HepG2 (cell line): ENCODE measurements around the gene CMTM4. TPM values are rescaled to one million over a fixed set of nuclear protein-coding genes. Genes with fewer than 3 reads are reported as not detected.
A peak's percentile ranks its signal among the peaks of the same experiment; 100 is the strongest.

Experiments used
- ASH2L ChIP-seq: fragments of 300-600, 200-600 bp; sonication (generic); IDR thresholded peaks from 2 replicates; pipeline ENCODE4 v1.7.0; 2017; ENCODE audit warnings: low read depth, mild to moderate bottlenecking, moderate library complexity, mixed read lengths, low read length; ENCODE audit not compliant: insufficient read length
- ATM ChIP-seq: fragments of 450-650 bp; IDR thresholded peaks from 2 replicates; pipeline ENCODE4 v1.7.1; 2017; ENCODE audit warnings: mild to moderate bottlenecking, borderline replicate concordance
- BCL6 ChIP-seq: IDR thresholded peaks from 2 replicates; pipeline ENCODE4 v1.6.1; 2016; ENCODE audit warnings: missing genetic modification reagents, missing compliant biosample characterization
- CBX1 ChIP-seq: IDR thresholded peaks from one replicate; pipeline ENCODE4 v1.6.1; 2016; ENCODE audit warnings: antibody characterized with exemption, low read depth
- CHCHD3 ChIP-seq: sonication (generic); formaldehyde crosslinking; IDR thresholded peaks from 2 replicates; pipeline ENCODE4 v1.8.0; 2022; ENCODE audit warnings: mild to moderate bottlenecking, missing genetic modification reagents, moderate library complexity
- HIVEP1 ChIP-seq: sonication (generic); formaldehyde crosslinking; IDR thresholded peaks from 2 replicates; pipeline ENCODE4 v1.4.0; 2020; ENCODE audit warnings: mild to moderate bottlenecking, missing genetic modification reagents
- PRMT3 ChIP-seq: sonication (generic); formaldehyde crosslinking; IDR thresholded peaks from 2 replicates; pipeline ENCODE4 v1.8.1; 2022; ENCODE audit warnings: low read depth, mild to moderate bottlenecking, moderate library complexity, missing genetic modification reagents, borderline replicate concordance
- TBL1XR1 ChIP-seq: fragments of 150-350 bp; IDR thresholded peaks from 2 replicates; pipeline ENCODE4 v1.6.1; 2014; ENCODE audit warnings: borderline replicate concordance, low read length; ENCODE audit not compliant: partially characterized antibody
- WIZ ChIP-seq: sonication (generic); formaldehyde crosslinking; IDR thresholded peaks from 2 replicates; pipeline ENCODE4 v1.5.1; 2020; ENCODE audit warnings: mild to moderate bottlenecking, missing genetic modification reagents
- ZC3H13 ChIP-seq: sonication (generic); formaldehyde crosslinking; IDR thresholded peaks from 2 replicates; pipeline ENCODE4 v1.8.1; 2023; ENCODE audit warnings: mild to moderate bottlenecking, missing genetic modification reagents, moderate library complexity
- ZNF224 ChIP-seq: sonication (generic); formaldehyde crosslinking; IDR thresholded peaks from 2 replicates; pipeline ENCODE4 v1.5.0; 2020; ENCODE audit warnings: mild to moderate bottlenecking, missing genetic modification reagents
- ZNF382 ChIP-seq: sonication (generic); formaldehyde crosslinking; IDR thresholded peaks from 2 replicates; pipeline ENCODE4 v1.5.0; 2020; ENCODE audit warnings: missing genetic modification reagents, mild to moderate bottlenecking, borderline replicate concordance
- ZNF629 ChIP-seq: sonication (generic); formaldehyde crosslinking; conservative IDR thresholded peaks from 2 replicates; pipeline ENCODE4 v1.5.0; 2020; ENCODE audit warnings: missing genetic modification reagents
- ZNF780A ChIP-seq: sonication (generic); formaldehyde crosslinking; IDR thresholded peaks from 2 replicates; pipeline ENCODE4 v1.8.0; 2022; ENCODE audit warnings: mild to moderate bottlenecking, missing genetic modification reagents, moderate library complexity
- ZSCAN30 ChIP-seq: sonication (generic); formaldehyde crosslinking; IDR thresholded peaks from 2 replicates; pipeline ENCODE4 v1.5.0; 2020; ENCODE audit warnings: mild to moderate bottlenecking, missing genetic modification reagents
- polyA plus RNA-seq, 8 experiments: library from polyadenylated mRNA; depleted of rRNA in 3 of 8; stranded (reverse) in 7 of 8; unstranded in 1 of 8; fragments of >200 nt; fragmentation: Illumina TruSeq in 4 of 8; extraction: Trizol in 4 of 8; gene quantifications; 2 replicates each; pipeline versions ENCODE4 v1.2.1 to v1.2.3, GENCODE V29; 2011 to 2016; ENCODE audit warnings: low read depth in 4 of 8, missing spikeins in 1 of 8, mixed read lengths in 1 of 8; ENCODE audit not compliant: insufficient read depth in 1 of 8
- total RNA-seq, 5 experiments: library from RNA; depleted of rRNA; stranded (reverse); fragments of >200 nt; fragmentation: Illumina TruSeq; extraction: Trizol; gene quantifications; 2 replicates each; pipeline ENCODE4 v1.2.3, GENCODE V29; 2016; ENCODE audit warnings: low read depth in 1 of 5
- TF ChIP-seq, protein P1 (sequence below): sonication (generic); formaldehyde crosslinking; IDR thresholded peaks from 2 replicates; pipeline ENCODE4 v1.4.0; 2020; ENCODE audit warnings: missing genetic modification reagents, borderline replicate concordance
- TF ChIP-seq, protein P2 (sequence below): IDR thresholded peaks from 2 replicates; pipeline ENCODE4 v1.6.1; 2016; ENCODE audit warnings: missing genetic modification reagents, missing compliant biosample characterization
- TF ChIP-seq, protein P3 (sequence below): IDR thresholded peaks from 2 replicates; pipeline ENCODE4 v1.6.1; 2018; ENCODE audit warnings: missing genetic modification reagents, mild to moderate bottlenecking, missing compliant biosample characterization
- TF ChIP-seq, protein P4 (sequence below): sonication (generic); formaldehyde crosslinking; IDR thresholded peaks from 2 replicates; pipeline ENCODE4 v1.8.0; 2022; ENCODE audit warnings: mild to moderate bottlenecking, missing genetic modification reagents; ENCODE audit not compliant: insufficient replicate concordance
- TF ChIP-seq, protein P5 (sequence below): sonication (generic); formaldehyde crosslinking; IDR thresholded peaks from 2 replicates; pipeline ENCODE4 v1.4.0; 2020; ENCODE audit warnings: missing genetic modification reagents
- TF ChIP-seq, protein P6 (sequence below): IDR thresholded peaks from 2 replicates; pipeline ENCODE4 v1.6.1; 2016; ENCODE audit warnings: control low read depth

CMTM4 gene
- total and polyA plus RNA-seq, 2 of the 13 experiments (the other 11 are each of a cell fraction or from before 2014, with no cell fraction given), result 32.0 to 36.3 TPM

DNA sequence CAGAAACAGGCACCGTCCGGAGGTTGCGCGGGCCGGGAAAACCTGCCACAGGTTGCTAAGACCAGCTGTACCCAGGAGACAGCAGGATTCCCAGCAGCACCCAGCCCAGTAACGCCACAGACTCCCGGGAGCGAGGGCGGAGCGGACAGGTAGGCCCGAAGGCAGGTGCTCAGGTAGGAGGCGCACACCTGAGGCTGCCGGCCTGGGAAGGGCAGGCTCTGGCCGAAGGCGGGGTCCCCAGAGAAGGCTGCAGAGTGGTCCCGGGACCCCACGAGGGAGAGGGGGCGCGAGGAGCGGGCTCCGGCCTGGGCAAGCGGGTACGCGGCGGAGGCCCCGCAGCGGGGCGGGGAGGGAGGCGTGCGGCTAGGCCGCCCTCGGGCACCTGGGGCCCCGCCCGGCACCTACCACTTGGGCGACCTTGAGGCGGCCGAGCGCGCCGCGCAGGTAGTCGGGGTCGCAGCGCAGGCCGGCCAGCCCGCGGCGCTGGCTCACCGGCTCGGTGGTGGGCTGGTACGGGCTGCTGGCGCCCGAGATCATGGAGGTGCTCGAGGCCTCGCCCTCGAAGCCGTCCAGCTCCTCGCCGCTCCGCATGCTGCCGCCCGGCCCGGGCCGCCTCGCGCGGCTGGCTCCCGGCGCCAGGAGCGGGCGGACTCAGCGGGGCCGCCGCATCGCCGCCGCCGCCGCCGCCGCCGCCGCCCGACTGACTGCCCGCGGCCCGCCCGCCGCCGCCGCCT, 441 bp downstream of the CMTM4 start (continued):
- no peak for TF ChIP-seq TBL1XR1
- peak; percentile 94; the same call in 1 of the 2 replicates for TF ChIP-seq CHCHD3
- peak; percentile 50 for TF ChIP-seq ASH2L
- peak; percentile 77 for TF ChIP-seq ZC3H13 (CRISPR knock-in tag)
- no peak for TF ChIP-seq CBX1
- no peak for TF ChIP-seq PRMT3 (CRISPR knock-in tag)
- TF ChIP-seq, protein P1, sequence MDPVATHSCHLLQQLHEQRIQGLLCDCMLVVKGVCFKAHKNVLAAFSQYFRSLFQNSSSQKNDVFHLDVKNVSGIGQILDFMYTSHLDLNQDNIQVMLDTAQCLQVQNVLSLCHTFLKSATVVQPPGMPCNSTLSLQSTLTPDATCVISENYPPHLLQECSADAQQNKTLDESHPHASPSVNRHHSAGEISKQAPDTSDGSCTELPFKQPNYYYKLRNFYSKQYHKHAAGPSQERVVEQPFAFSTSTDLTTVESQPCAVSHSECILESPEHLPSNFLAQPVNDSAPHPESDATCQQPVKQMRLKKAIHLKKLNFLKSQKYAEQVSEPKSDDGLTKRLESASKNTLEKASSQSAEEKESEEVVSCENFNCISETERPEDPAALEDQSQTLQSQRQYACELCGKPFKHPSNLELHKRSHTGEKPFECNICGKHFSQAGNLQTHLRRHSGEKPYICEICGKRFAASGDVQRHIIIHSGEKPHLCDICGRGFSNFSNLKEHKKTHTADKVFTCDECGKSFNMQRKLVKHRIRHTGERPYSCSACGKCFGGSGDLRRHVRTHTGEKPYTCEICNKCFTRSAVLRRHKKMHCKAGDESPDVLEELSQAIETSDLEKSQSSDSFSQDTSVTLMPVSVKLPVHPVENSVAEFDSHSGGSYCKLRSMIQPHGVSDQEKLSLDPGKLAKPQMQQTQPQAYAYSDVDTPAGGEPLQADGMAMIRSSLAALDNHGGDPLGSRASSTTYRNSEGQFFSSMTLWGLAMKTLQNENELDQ (CRISPR knock-in tag), result no peak
- TF ChIP-seq, protein P2, sequence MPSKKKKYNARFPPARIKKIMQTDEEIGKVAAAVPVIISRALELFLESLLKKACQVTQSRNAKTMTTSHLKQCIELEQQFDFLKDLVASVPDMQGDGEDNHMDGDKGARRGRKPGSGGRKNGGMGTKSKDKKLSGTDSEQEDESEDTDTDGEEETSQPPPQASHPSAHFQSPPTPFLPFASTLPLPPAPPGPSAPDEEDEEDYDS, result no peak
- TF ChIP-seq, protein P3, sequence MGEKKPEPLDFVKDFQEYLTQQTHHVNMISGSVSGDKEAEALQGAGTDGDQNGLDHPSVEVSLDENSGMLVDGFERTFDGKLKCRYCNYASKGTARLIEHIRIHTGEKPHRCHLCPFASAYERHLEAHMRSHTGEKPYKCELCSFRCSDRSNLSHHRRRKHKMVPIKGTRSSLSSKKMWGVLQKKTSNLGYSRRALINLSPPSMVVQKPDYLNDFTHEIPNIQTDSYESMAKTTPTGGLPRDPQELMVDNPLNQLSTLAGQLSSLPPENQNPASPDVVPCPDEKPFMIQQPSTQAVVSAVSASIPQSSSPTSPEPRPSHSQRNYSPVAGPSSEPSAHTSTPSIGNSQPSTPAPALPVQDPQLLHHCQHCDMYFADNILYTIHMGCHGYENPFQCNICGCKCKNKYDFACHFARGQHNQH (CRISPR knock-in tag), result no peak
- TF ChIP-seq ZNF382 (CRISPR knock-in tag), result no peak
- TF ChIP-seq BCL6, result no peak
- no peak for TF ChIP-seq ATM
- TF ChIP-seq WIZ (CRISPR knock-in tag), result no peak
- TF ChIP-seq, protein P4, sequence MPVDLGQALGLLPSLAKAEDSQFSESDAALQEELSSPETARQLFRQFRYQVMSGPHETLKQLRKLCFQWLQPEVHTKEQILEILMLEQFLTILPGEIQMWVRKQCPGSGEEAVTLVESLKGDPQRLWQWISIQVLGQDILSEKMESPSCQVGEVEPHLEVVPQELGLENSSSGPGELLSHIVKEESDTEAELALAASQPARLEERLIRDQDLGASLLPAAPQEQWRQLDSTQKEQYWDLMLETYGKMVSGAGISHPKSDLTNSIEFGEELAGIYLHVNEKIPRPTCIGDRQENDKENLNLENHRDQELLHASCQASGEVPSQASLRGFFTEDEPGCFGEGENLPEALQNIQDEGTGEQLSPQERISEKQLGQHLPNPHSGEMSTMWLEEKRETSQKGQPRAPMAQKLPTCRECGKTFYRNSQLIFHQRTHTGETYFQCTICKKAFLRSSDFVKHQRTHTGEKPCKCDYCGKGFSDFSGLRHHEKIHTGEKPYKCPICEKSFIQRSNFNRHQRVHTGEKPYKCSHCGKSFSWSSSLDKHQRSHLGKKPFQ (CRISPR knock-in tag), result no peak
- TF ChIP-seq, protein P5, sequence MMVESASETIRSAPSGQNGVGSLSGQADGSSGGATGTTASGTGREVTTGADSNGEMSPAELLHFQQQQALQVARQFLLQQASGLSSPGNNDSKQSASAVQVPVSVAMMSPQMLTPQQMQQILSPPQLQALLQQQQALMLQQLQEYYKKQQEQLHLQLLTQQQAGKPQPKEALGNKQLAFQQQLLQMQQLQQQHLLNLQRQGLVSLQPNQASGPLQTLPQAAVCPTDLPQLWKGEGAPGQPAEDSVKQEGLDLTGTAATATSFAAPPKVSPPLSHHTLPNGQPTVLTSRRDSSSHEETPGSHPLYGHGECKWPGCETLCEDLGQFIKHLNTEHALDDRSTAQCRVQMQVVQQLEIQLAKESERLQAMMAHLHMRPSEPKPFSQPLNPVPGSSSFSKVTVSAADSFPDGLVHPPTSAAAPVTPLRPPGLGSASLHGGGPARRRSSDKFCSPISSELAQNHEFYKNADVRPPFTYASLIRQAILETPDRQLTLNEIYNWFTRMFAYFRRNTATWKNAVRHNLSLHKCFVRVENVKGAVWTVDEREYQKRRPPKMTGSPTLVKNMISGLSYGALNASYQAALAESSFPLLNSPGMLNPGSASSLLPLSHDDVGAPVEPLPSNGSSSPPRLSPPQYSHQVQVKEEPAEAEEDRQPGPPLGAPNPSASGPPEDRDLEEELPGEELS, result no peak
- TF ChIP-seq HIVEP1, result no peak
- TF ChIP-seq ZNF224, result no peak
- TF ChIP-seq, protein P6, sequence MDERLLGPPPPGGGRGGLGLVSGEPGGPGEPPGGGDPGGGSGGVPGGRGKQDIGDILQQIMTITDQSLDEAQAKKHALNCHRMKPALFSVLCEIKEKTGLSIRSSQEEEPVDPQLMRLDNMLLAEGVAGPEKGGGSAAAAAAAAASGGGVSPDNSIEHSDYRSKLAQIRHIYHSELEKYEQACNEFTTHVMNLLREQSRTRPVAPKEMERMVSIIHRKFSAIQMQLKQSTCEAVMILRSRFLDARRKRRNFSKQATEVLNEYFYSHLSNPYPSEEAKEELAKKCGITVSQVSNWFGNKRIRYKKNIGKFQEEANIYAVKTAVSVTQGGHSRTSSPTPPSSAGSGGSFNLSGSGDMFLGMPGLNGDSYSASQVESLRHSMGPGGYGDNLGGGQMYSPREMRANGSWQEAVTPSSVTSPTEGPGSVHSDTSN (CRISPR knock-in tag), result no peak
- TF ChIP-seq ZNF629 (CRISPR knock-in tag), result no peak
- no peak for TF ChIP-seq ZNF780A (CRISPR knock-in tag)
- no peak for TF ChIP-seq ZSCAN30 (CRISPR knock-in tag)
